BJ (cell line): ENCODE results near the gene RANBP10. TPM values are rescaled to one million over a fixed set of nuclear protein-coding genes. Genes with fewer than 3 reads are reported as not detected.

Experiments
- CTCF ChIA-PET: fragments of 350-600 bp; formaldehyde crosslinking; extraction: SDS; loops from one replicate; lab custom pipeline; 2021; ENCODE audit warnings: antibody characterized with exemption, inconsistent platforms; lab: Yijun Ruan, JAX
- POLR2A ChIA-PET: fragments of 300-600 bp; sonication (Branson Sonifier 250); formaldehyde crosslinking; extraction: SDS; loops from one replicate; lab custom pipeline; 2021; ENCODE audit warnings: antibody characterized with exemption; lab: Charles Lee
- DNase-seq: peaks from one replicate; pipeline ENCODE4 v3.0.0-alpha.2; 2011; ENCODE audit warnings: low read depth
- H3K27me3 ChIP-seq: 2 replicates; pipeline ENCODE4 v1.6.0; 2011; ENCODE audit warnings: low read length; ENCODE audit not compliant: control insufficient read depth, insufficient read depth
- H3K36me3 ChIP-seq: 2 replicates; pipeline ENCODE4 v1.5.1; 2011; ENCODE audit warnings: low read length; ENCODE audit not compliant: control insufficient read depth, insufficient read depth
- H3K4me3 ChIP-seq: 2 replicates; pipeline ENCODE4 v1.5.1; 2011; ENCODE audit warnings: low read depth, mild to moderate bottlenecking, control low read depth, low read length
- polyA plus RNA-seq: library from polyadenylated mRNA; depleted of rRNA; stranded (reverse); fragments of >200 nt; gene quantifications from 2 replicates; pipeline ENCODE4 v1.2.3, GENCODE V29; 2011
- TF ChIP-seq, protein P1 (sequence below): IDR thresholded peaks from 2 replicates; pipeline ENCODE4 v1.5.1; 2011; ENCODE audit warnings: low read depth, mild to moderate bottlenecking, control low read depth, inconsistent platforms, low read length, moderate library complexity; ENCODE audit not compliant: insufficient read depth

Gene RANBP10
- polyA plus RNA-seq, 1 experiment = 17.6 TPM

- H3K27me3 ChIP-seq = no peaks in the 10 kb centered on the region
- DNase-seq = no peak
- peaks cover 33% of the 10 kb centered on the region for H3K36me3 ChIP-seq
- POLR2A ChIA-PET = no interaction called here
- CTCF ChIA-PET = interaction anchor here (0.7 to 1.1 kb wide), 3 partner anchors 15 to 59 kb away, joined by 3 to 4 read pairs (median 3); no protein-coding TSS in a partner anchor
- no peak overlapping the region for H3K4me3 ChIP-seq
- TF ChIP-seq, protein P1, sequence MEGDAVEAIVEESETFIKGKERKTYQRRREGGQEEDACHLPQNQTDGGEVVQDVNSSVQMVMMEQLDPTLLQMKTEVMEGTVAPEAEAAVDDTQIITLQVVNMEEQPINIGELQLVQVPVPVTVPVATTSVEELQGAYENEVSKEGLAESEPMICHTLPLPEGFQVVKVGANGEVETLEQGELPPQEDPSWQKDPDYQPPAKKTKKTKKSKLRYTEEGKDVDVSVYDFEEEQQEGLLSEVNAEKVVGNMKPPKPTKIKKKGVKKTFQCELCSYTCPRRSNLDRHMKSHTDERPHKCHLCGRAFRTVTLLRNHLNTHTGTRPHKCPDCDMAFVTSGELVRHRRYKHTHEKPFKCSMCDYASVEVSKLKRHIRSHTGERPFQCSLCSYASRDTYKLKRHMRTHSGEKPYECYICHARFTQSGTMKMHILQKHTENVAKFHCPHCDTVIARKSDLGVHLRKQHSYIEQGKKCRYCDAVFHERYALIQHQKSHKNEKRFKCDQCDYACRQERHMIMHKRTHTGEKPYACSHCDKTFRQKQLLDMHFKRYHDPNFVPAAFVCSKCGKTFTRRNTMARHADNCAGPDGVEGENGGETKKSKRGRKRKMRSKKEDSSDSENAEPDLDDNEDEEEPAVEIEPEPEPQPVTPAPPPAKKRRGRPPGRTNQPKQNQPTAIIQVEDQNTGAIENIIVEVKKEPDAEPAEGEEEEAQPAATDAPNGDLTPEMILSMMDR = no peak
Measured at GRCh38 chr16:67731071-67731752, 75.1 kb downstream of the RANBP10 start.

DNA sequence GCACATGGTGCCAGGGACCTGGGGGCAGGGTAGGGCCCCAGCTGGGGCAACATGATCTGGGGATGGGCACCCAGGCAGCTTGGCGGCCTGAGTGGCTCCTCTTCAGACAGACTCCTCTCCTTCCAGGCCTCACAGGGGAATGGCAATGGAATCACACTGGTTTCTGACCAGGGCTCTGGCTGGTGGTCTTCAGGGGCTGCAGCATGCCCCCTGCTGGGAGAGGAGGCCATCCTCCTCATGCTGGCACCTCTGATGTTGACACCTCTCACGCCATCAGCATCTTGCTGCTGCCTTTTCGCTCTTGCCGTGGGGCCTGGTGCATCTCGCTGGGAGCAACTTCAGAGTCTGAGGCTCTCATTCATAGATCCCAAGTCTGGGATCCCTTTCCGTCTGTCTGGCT lies 76.0 kb downstream of the RANBP10 start:
- CTCF ChIA-PET = interaction anchor here (0.8 to 1.6 kb wide), 2 partner anchors 14 to 58 kb away, joined by 4 to 5 read pairs; no protein-coding TSS in a partner anchor
- Histone ChIP-seq H3K4me3 (no peak overlapping the region), H3K36me3 (peaks cover 34% of the 10 kb centered on the region), H3K27me3 (no peaks in the 10 kb centered on the region)
- TF ChIP-seq, protein P1 = no peak
- DNase-seq = no peak
- POLR2A ChIA-PET = no interaction called here

DNA sequence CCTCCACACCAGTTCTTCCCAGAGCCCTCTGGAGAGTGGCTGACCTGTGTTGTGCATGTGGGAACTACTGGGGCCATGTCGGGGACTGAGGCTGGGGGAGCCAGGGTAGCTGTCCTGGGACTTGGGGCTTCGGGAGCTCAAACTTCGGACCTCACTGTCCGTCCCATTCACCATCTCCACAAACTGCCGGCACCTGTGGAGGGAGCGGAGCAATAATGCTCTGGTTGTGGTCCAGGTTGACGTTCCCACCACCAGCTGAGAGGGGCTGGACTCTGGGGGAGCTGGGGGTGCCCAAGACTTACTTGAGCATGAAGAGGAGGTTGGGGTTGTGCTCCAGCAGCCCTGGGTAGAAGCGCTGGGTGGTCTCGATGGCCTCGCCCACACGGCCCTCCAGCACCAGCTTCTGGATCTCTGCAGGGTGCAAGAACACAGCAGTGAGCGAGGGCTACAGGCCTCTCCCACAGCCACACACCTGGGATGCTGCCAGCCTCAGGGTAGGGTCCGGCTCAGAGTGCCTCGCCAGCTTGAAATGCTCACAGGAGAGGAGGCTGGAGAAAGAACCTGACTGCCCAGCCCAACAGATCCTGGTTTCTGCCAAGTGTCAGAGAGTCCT lies 76.6 kb downstream of the RANBP10 start:
- CTCF ChIA-PET = interaction anchor here (1.4 to 1.6 kb wide), 2 partner anchors 11 to 57 kb away, joined by 3 to 5 read pairs; partner anchors contain the start of gene GFOD2
- H3K27me3 ChIP-seq = no peaks in the 10 kb centered on the region
- peaks cover 35% of the 10 kb centered on the region for H3K36me3 ChIP-seq
- POLR2A ChIA-PET = no interaction called here
- DNase-seq = no peak
- H3K4me3 ChIP-seq = no peak overlapping the region
- TF ChIP-seq, protein P1 = no peak

GRCh38 chr16:67727521-67728485 lies 78.6 kb downstream of the RANBP10 start:
- ChIA-PET CTCF (interaction anchor here (0.6 to 1.4 kb wide), 2 partner anchors 9 to 88 kb away, joined by 3 read pairs; partner anchors contain the start of gene GFOD2), POLR2A (no interaction called here)
- DNase-seq = no peak
- Histone ChIP-seq H3K4me3 (no peak overlapping the region), H3K36me3 (peaks cover 37% of the 10 kb centered on the region), H3K27me3 (no peaks in the 10 kb centered on the region)
- TF ChIP-seq, protein P1 = no peak
